CD8-positive, alpha-beta memory T cell (primary cell): ENCODE data around the gene CCNQ. TPM values are rescaled to one million over a fixed set of nuclear protein-coding genes. Genes with fewer than 3 reads are reported as not detected.

Experiments used
- CTCF ChIA-PET: fragments of 350-600 bp; sonication (Branson Sonifier 250); formaldehyde crosslinking; loops from one replicate; lab custom pipeline; 2021; ENCODE audit warnings: antibody characterized with exemption; lab: Charles Lee
- POLR2A ChIA-PET: fragments of 350-600 bp; sonication (Branson Sonifier 250); formaldehyde crosslinking; loops from one replicate; lab custom pipeline; 2021; ENCODE audit warnings: antibody characterized with exemption; lab: Charles Lee
- DNase-seq, 5 donors: peaks; one replicate each; pipeline versions ENCODE4 v3.0.0 to v3.0.0-alpha.2; 2020 to 2022; ENCODE audit warnings: mixed read lengths in 1 of 5
- H3K27ac ChIP-seq: one replicate; pipeline ENCODE4 v1.7.0; 2013; ENCODE audit warnings: low read depth, mild to moderate bottlenecking, low read length, moderate library complexity
- H3K27me3 ChIP-seq: 2 replicates; pipeline ENCODE4 v1.7.0; 2013; ENCODE audit warnings: low read length, mild to moderate bottlenecking; ENCODE audit not compliant: insufficient read depth, poor library complexity, severe bottlenecking
- H3K36me3 ChIP-seq: 2 replicates; pipeline ENCODE4 v1.7.0; 2013; ENCODE audit warnings: mild to moderate bottlenecking, low read length, moderate library complexity; ENCODE audit not compliant: insufficient read depth
- H3K4me1 ChIP-seq: 2 replicates; pipeline ENCODE4 v1.7.0; 2013; ENCODE audit warnings: mild to moderate bottlenecking, low read length, moderate library complexity; ENCODE audit not compliant: insufficient read depth
- H3K4me3 ChIP-seq: 2 replicates; pipeline ENCODE4 v1.7.0; 2013; ENCODE audit warnings: mild to moderate bottlenecking, low read length
- H3K9me3 ChIP-seq: 2 replicates; pipeline ENCODE4 v1.7.0; 2013; ENCODE audit warnings: mild to moderate bottlenecking, low read length
- H3K27ac Mint-ChIP-seq, 8 donors: one replicate each; pipeline ENCODE4 v1.8.0; 2020 to 2021; ENCODE audit warnings: mixed read lengths in 8 of 8, mild to moderate bottlenecking in 6 of 8, inconsistent platforms in 3 of 8, moderate library complexity in 3 of 8
- H3K27me3 Mint-ChIP-seq, 2 donors: one replicate each; pipeline ENCODE4 v1.8.0; 2020 to 2021; ENCODE audit warnings: mixed read lengths in 2 of 2, mild to moderate bottlenecking in 1 of 2, moderate library complexity in 1 of 2
- H3K36me3 Mint-ChIP-seq, 3 donors: one replicate each; pipeline ENCODE4 v1.8.0; 2020 to 2021; ENCODE audit warnings: mixed read lengths in 3 of 3, inconsistent platforms in 1 of 3, mild to moderate bottlenecking in 1 of 3
- H3K4me1 Mint-ChIP-seq, 3 donors: one replicate each; pipeline ENCODE4 v1.8.0; 2020 to 2021; ENCODE audit warnings: mixed read lengths in 3 of 3, inconsistent platforms in 1 of 3, mild to moderate bottlenecking in 1 of 3
- H3K4me3 Mint-ChIP-seq, 7 donors: one replicate each; pipeline ENCODE4 v1.8.0; 2020 to 2021; ENCODE audit warnings: mixed read lengths in 7 of 7, mild to moderate bottlenecking in 6 of 7, moderate library complexity in 4 of 7, inconsistent platforms in 2 of 7
- H3K9me3 Mint-ChIP-seq, 5 donors: one replicate each; pipeline ENCODE4 v1.8.0; 2020 to 2022; ENCODE audit warnings: mixed read lengths in 5 of 5, mild to moderate bottlenecking in 3 of 5, moderate library complexity in 2 of 5, inconsistent platforms in 1 of 5
- polyA plus RNA-seq: library from polyadenylated mRNA; unstranded; fragments of 300-500 nt; fragmentation: Illumina TruSeq; gene quantifications from one replicate; pipeline ENCODE4 v1.2.3, GENCODE V29; 2021
- total RNA-seq, 2 experiments: library from RNA; stranded (reverse); gene quantifications; one replicate each; pipeline ENCODE4 v1.2.3, GENCODE V29; 2021

Gene CCNQ
- total and polyA plus RNA-seq, 3 experiments from 2014 or later = 36.2 to 38.3 (median 36.9) TPM

GRCh38 chrX:153622661-153623309 is 23.8 kb upstream of the CCNQ start:
- Mint-ChIP-seq H3K4me1 (no peaks in the 10 kb centered on the region), H3K4me3 (no peak overlapping the region), H3K9me3 (no peaks in the 10 kb centered on the region), H3K27me3 (peaks cover 14 to 16% of the 10 kb centered on the region in 2 donors), H3K27ac (no peak overlapping the region), H3K36me3 (no peaks in the 10 kb centered on the region)
- DNase-seq = no peak
- H3K4me1 ChIP-seq = no peaks in the 10 kb centered on the region
- H3K27me3 ChIP-seq = no peaks in the 10 kb centered on the region
- H3K4me3 ChIP-seq = no peak overlapping the region
- H3K27ac ChIP-seq = no peak overlapping the region
- H3K9me3 ChIP-seq = no peaks in the 10 kb centered on the region
- POLR2A ChIA-PET = no interaction called here
- CTCF ChIA-PET = no interaction called here
- no peaks in the 10 kb centered on the region for H3K36me3 ChIP-seq

DNA sequence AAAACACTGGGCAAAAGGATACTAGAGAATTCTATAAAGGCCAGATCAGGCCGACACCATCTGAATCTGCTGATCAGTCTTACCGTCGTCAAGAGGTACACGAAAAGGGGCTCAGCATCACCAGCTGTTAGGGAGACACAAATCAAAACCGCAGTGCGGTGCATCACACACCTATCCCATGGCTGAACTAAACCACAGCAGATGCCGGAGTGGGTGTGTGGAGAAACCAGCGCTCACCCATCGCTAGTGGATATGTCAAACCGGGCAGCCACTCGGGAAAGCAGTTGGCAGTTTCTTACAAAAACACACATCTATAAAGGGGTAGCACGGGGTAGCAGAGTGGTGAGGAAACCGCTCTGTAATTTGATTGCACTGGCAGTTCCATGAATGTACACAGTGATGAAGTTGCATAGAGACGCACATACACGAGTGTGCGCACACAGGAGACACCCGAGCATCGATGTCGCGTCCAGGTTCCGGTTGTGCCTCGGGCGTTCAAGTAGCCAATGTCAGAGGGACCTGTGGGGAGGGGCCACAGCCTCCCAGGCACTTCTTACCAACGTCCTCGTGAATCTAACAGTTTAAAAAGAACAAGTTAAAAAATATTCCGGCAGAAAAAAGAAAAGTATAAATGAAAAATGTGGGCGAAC is 23.1 kb upstream of the CCNQ start:
- Histone ChIP-seq H3K36me3 (no peaks in the 10 kb centered on the region), H3K4me3 (no peak overlapping the region), H3K4me1 (no peaks in the 10 kb centered on the region), H3K27me3 (no peaks in the 10 kb centered on the region), H3K9me3 (no peaks in the 10 kb centered on the region), H3K27ac (no peak overlapping the region)
- no peak overlapping the region for H3K27ac Mint-ChIP-seq
- DNase-seq = no peak
- no peaks in the 10 kb centered on the region for H3K4me1 Mint-ChIP-seq
- no peaks in the 10 kb centered on the region for H3K9me3 Mint-ChIP-seq
- no peak overlapping the region for H3K4me3 Mint-ChIP-seq
- H3K36me3 Mint-ChIP-seq = no peaks in the 10 kb centered on the region
- H3K27me3 Mint-ChIP-seq = peaks cover 14% of the 10 kb centered on the region in 2 donors
- CTCF ChIA-PET = no interaction called here
- POLR2A ChIA-PET = no interaction called here

DNA sequence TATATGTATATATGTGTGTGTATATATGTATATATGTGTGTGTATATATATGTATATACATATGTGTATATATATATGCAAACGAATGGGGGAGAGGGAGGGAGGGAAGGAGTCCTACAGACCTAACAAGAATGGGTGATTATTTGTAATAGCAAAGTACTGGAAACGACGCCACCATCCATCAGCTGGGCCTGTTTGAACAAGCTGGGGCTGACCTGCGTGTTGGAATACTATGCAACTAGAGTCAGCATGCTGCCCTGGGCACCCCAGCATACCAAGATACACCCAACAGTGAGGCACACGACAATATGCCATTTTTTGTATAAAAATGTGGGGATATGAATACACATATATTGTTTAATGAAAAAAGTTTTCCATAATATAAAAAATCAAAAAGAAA is 21.6 kb upstream of the CCNQ start:
- no peak overlapping the region for H3K4me3 ChIP-seq
- ChIA-PET POLR2A (no interaction called here), CTCF (no interaction called here)
- DNase-seq = no peak
- Mint-ChIP-seq H3K9me3 (no peaks in the 10 kb centered on the region), H3K36me3 (no peaks in the 10 kb centered on the region), H3K27ac (no peak overlapping the region), H3K27me3 (peaks cover 14% of the 10 kb centered on the region in 2 donors), H3K4me1 (no peaks in the 10 kb centered on the region), H3K4me3 (no peak overlapping the region)
- no peaks in the 10 kb centered on the region for H3K9me3 ChIP-seq
- no peaks in the 10 kb centered on the region for H3K36me3 ChIP-seq
- H3K27me3 ChIP-seq = no peaks in the 10 kb centered on the region
- H3K27ac ChIP-seq = no peak overlapping the region
- no peaks in the 10 kb centered on the region for H3K4me1 ChIP-seq

DNA sequence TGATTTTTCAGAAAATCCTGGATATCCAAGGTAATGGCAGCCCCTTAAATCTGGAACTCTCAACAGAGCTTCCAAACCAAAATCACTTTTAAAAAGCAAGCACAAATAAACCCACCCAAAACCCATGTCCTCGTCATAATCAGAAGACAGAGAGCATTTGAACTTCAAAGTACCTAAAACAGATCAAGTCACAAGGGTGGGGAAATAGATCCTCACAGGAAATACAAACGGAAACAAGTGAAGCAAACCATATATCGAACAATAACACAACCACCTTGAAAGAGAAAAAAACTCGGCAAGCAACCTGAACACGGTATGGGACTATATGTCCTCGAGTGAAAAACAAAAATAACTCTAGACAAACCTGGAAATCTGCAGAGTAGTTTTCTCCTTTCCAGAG is 15.9 kb upstream of the CCNQ start:
- Mint-ChIP-seq H3K4me3 (peak overlapping the region in 6 of 7 donors; percentile 1 to 57 (median 32)), H3K4me1 (peaks cover 9 to 11% (median 11%) of the 10 kb centered on the region in 3 donors), H3K36me3 (no peaks in the 10 kb centered on the region), H3K9me3 (peaks cover 0 to 2% (median 0%) of the 10 kb centered on the region in 5 donors), H3K27ac (peak overlapping the region in 6 of 8 donors; percentile 16 to 78 (median 42)), H3K27me3 (peaks cover 0 to 8% of the 10 kb centered on the region in 2 donors)
- Histone ChIP-seq H3K9me3 (no peaks in the 10 kb centered on the region), H3K4me1 (no peaks in the 10 kb centered on the region), H3K27ac (no peak overlapping the region), H3K4me3 (no peak overlapping the region), H3K36me3 (no peaks in the 10 kb centered on the region), H3K27me3 (no peaks in the 10 kb centered on the region)
- ChIA-PET CTCF (no interaction called here), POLR2A (no interaction called here)
- DNase-seq = no peak

DNA sequence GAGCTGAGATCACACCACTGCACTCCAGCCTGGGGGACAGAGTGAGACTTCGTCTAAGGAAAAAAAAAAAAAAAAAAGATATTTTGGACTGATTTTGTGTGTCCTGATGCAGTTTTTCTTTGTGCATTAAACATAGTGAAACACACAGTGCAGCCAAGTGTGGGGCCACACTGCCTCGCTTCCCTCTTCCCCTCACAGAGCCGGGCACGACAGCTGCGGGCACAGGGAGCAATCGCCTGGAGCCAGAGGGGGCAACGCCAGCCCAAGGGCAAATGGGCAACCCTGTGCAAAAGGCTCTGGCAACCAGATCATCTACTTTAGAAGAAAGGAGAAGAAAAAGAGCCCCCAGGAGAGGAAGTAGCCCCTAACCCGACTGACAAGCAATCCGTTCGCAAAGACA is 13.5 kb upstream of the CCNQ start:
- DNase-seq = no peak
- no peaks in the 10 kb centered on the region for H3K27me3 ChIP-seq
- no peak overlapping the region for H3K4me3 ChIP-seq
- no peaks in the 10 kb centered on the region for H3K36me3 ChIP-seq
- ChIA-PET POLR2A (no interaction called here), CTCF (interaction anchor here (0.7 to 1.5 kb wide), 2 partner anchors 49 to 186 kb away, joined by 3 read pairs; no protein-coding TSS in a partner anchor)
- no peaks in the 10 kb centered on the region for H3K9me3 ChIP-seq
- Mint-ChIP-seq H3K4me1 (peaks cover 9 to 15% (median 11%) of the 10 kb centered on the region in 3 donors), H3K36me3 (no peaks in the 10 kb centered on the region), H3K27ac (peak overlapping the region in 1 of 8 donors; percentile 75), H3K27me3 (peaks cover 0 to 15% of the 10 kb centered on the region in 2 donors), H3K9me3 (peaks cover 0 to 3% (median 0%) of the 10 kb centered on the region in 5 donors), H3K4me3 (peak overlapping the region in 1 of 7 donors; percentile 74)
- H3K27ac ChIP-seq = no peak overlapping the region
- no peaks in the 10 kb centered on the region for H3K4me1 ChIP-seq

DNA sequence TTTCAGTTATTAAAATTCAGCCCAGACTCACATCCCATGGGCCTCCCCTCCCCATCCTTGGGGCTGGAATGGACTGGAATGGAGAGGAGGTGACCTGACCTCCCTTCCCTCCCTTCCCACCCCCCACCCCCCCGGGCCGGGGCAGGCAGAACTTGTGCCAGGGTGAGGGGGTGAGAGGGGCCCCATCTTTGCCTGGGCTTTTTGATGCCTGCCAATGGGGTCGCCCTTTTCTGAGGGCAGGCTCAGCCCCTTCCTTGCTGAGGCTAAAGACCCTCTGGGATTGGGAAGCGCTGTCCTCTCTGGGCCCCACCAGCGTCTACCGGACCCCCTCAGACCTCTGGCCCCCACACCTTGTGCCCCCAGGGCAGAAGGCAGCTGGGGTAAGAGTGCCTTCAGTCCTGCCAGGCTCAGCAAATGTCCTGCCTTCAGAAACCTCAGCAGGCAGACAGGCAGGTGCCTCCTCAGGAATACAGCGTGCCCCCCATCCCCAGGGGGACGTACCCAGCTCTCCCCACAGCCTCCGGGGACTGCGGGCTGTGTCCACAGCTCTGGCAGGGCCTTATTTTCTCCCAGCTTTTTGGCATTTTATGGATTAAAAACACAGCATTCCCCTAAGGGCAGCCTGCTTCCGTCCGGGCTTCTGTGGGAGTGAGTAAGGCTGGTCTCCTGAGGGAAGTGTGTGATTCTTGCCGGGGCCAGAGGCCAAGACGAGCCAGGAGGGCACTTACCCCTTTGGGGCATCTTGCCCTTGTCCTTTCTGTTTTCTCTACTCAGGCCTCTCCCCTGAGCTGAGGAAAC is 12.6 kb upstream of the CCNQ start:
- H3K9me3 ChIP-seq = no peaks in the 10 kb centered on the region
- Mint-ChIP-seq H3K27ac (no peak overlapping the region), H3K4me3 (peak overlapping the region in 4 of 7 donors; percentile 51 to 80 (median 54)), H3K36me3 (no peaks in the 10 kb centered on the region), H3K4me1 (peaks cover 9 to 15% (median 11%) of the 10 kb centered on the region in 3 donors), H3K9me3 (peaks cover 0 to 3% (median 0%) of the 10 kb centered on the region in 5 donors), H3K27me3 (peaks cover 0 to 15% of the 10 kb centered on the region in 2 donors)
- H3K4me3 ChIP-seq = no peak overlapping the region
- POLR2A ChIA-PET = no interaction called here
- DNase-seq = no peak
- CTCF ChIA-PET = interaction anchor here (0.7 to 2.4 kb wide), 4 partner anchors 50 to 187 kb away, joined by 3 to 15 read pairs (median 3); no protein-coding TSS in a partner anchor
- H3K27me3 ChIP-seq = no peaks in the 10 kb centered on the region
- H3K4me1 ChIP-seq = no peaks in the 10 kb centered on the region
- H3K27ac ChIP-seq = no peak overlapping the region
- no peaks in the 10 kb centered on the region for H3K36me3 ChIP-seq

GRCh38 chrX:153610836-153611213 is 11.9 kb upstream of the CCNQ start:
- Mint-ChIP-seq H3K27me3 (peaks cover 0 to 18% of the 10 kb centered on the region in 2 donors), H3K27ac (peak overlapping the region in 2 of 8 donors; percentile 70 to 88), H3K36me3 (no peaks in the 10 kb centered on the region), H3K9me3 (peaks cover 0 to 3% (median 0%) of the 10 kb centered on the region in 5 donors), H3K4me3 (peak overlapping the region; percentile 74 to 92 (median 80)), H3K4me1 (peaks cover 9 to 15% (median 11%) of the 10 kb centered on the region in 3 donors)
- no peaks in the 10 kb centered on the region for H3K4me1 ChIP-seq
- no peaks in the 10 kb centered on the region for H3K27me3 ChIP-seq
- DNase-seq = no peak
- ChIA-PET CTCF (interaction anchor here (1.1 to 2.4 kb wide), 2 partner anchors 57 to 72 kb away, joined by 3 to 15 read pairs; no protein-coding TSS in a partner anchor), POLR2A (no interaction called here)
- H3K9me3 ChIP-seq = no peaks in the 10 kb centered on the region
- H3K36me3 ChIP-seq = no peaks in the 10 kb centered on the region
- H3K27ac ChIP-seq = no peak overlapping the region
- H3K4me3 ChIP-seq = no peak overlapping the region
